Measurements from ENCODE around the gene BMP6. TPM values are rescaled to one million over a fixed set of nuclear protein-coding genes. Genes with fewer than 3 reads are reported as not detected.

The BMP6 gene
- polyA plus RNA-seq, 1 donor = 1.1 TPM

Other genes with a start within 250 kb of the BMP6 start
- 5.7 TPM for gene DSP, start 184.4 kb upstream of the BMP6 start, polyA plus RNA-seq (ENCODE audit: insufficient read length)
- 15.9 TPM for gene SNRNP48, start 135.9 kb upstream of the BMP6 start, polyA plus RNA-seq (ENCODE audit: insufficient read length)
- gene TXNDC5, start 184.7 kb downstream of the BMP6 start, polyA plus RNA-seq (ENCODE audit: insufficient read length) = 88.1 TPM